Smooth muscle cell (in vitro differentiated cells): ENCODE results near the gene MTUS2. TPM values are rescaled to one million over a fixed set of nuclear protein-coding genes. Genes with fewer than 3 reads are reported as not detected.

Experiments
- DNase-seq: peaks from one replicate; lab custom pipeline; 2025; ENCODE audit not compliant: unreplicated experiment; lab: John Stamatoyannopoulos, UW
- H2AFZ ChIP-seq: fragments of 200-600 bp; sonication (generic); 2 replicates; pipeline ENCODE4 v1.6.0; 2016; ENCODE audit warnings: antibody characterized with exemption, low read depth, mild to moderate bottlenecking
- H3F3A ChIP-seq: fragments of 200-600 bp; sonication (generic); 2 replicates; pipeline ENCODE4 v1.6.0; 2017; ENCODE audit warnings: antibody characterized with exemption, low read depth
- H3K27ac ChIP-seq: fragments of 200-600 bp; sonication (generic); 2 replicates; pipeline ENCODE4 v1.5.1; 2016; ENCODE audit warnings: low read depth, mild to moderate bottlenecking
- H3K27me3 ChIP-seq: fragments of 200-600 bp; sonication (generic); 2 replicates; pipeline ENCODE4 v1.6.1; 2016; ENCODE audit warnings: low read depth, mild to moderate bottlenecking
- H3K36me3 ChIP-seq: fragments of 200-600 bp; sonication (generic); 2 replicates; pipeline ENCODE4 v1.5.1; 2016; ENCODE audit warnings: low read depth
- H3K4me1 ChIP-seq: fragments of 200-600 bp; sonication (generic); 2 replicates; pipeline ENCODE4 v1.5.1; 2016; ENCODE audit warnings: low read depth
- H3K4me2 ChIP-seq: fragments of 200-600 bp; sonication (generic); 2 replicates; pipeline ENCODE4 v1.6.0; 2016; ENCODE audit warnings: mild to moderate bottlenecking
- H3K4me3 ChIP-seq: fragments of 200-600 bp; sonication (generic); 2 replicates; pipeline ENCODE4 v1.5.1; 2016; ENCODE audit warnings: mild to moderate bottlenecking
- H3K79me2 ChIP-seq: fragments of 200-600 bp; sonication (generic); 2 replicates; pipeline ENCODE4 v1.6.0; 2016; ENCODE audit warnings: low read depth, mild to moderate bottlenecking
- H3K9ac ChIP-seq: fragments of 200-600 bp; sonication (generic); 2 replicates; pipeline ENCODE4 v1.6.0; 2016; ENCODE audit warnings: low read depth
- H3K9me3 ChIP-seq: fragments of 200-600 bp; sonication (generic); replicated peaks from 2 replicates; pipeline ENCODE4 v1.5.1; 2016; ENCODE audit warnings: low read depth
- H4K20me1 ChIP-seq: fragments of 200-600 bp; sonication (generic); 2 replicates; pipeline ENCODE4 v1.6.0; 2016; ENCODE audit warnings: low read depth
- CTCF ChIP-seq: fragments of 200-600 bp; sonication (generic); IDR thresholded peaks from 2 replicates; pipeline ENCODE4 v1.5.1; 2017; ENCODE audit warnings: borderline replicate concordance, mild to moderate bottlenecking, antibody characterized with exemption; ENCODE audit not compliant: insufficient read depth, poor library complexity, severe bottlenecking
- WGBS: methylation state at CpG from one replicate; pipeline ENCODE4 v1.1.7; 2016; ENCODE audit warnings: low lambda C conversion rate; 5-methylcytosine and 5-hydroxymethylcytosine counted together
- polyA plus RNA-seq: library from polyadenylated mRNA; unstranded; fragments of >200 nt; fragmentation: Nextera tagmentation; extraction: Ambion mirVana; gene quantifications from 2 replicates; pipeline ENCODE4 v1.2.1, GENCODE V29; 2016
- total RNA-seq: library from RNA; depleted of rRNA; stranded (reverse); fragments of >200 nt; gene quantifications from 2 replicates; pipeline ENCODE4 v1.2.3, GENCODE V29; 2014

MTUS2 gene
- total and polyA plus RNA-seq, 2 experiments from 2014 or later = 0.06 to 0.63 TPM

GRCh38 chr13:29516012-29516411 is 695.9 kb downstream of the MTUS2 start:
- Histone ChIP-seq H3K36me3 (no peaks in the 10 kb centered on the region), H3K27me3 (no peaks in the 10 kb centered on the region), H3K9me3 (no peaks in the 10 kb centered on the region), H3K27ac (no peak overlapping the region), H3F3A (no peaks in the 10 kb centered on the region), H3K9ac (no peak overlapping the region), H3K4me1 (no peaks in the 10 kb centered on the region), H3K79me2 (no peaks in the 10 kb centered on the region), H3K4me3 (no peak overlapping the region), H4K20me1 (no peaks in the 10 kb centered on the region), H3K4me2 (no peak overlapping the region), H2AFZ (no peak overlapping the region)
- WGBS = 96% methylated on average over 11 of the region's 11 CpGs
- TF ChIP-seq CTCF = no peak
- DNase-seq = no peak

GRCh38 chr13:29516880-29517279 is 696.7 kb downstream of the MTUS2 start:
- no peaks in the 10 kb centered on the region for H4K20me1 ChIP-seq

GRCh38 chr13:29519921-29520320 is 699.8 kb downstream of the MTUS2 start:
- Histone ChIP-seq H2AFZ (no peak overlapping the region), H3K36me3 (no peaks in the 10 kb centered on the region), H3K9ac (no peak overlapping the region), H3K4me1 (no peaks in the 10 kb centered on the region), H3K27ac (peak overlapping the region; percentile 65), H3K27me3 (no peaks in the 10 kb centered on the region), H3F3A (no peaks in the 10 kb centered on the region), H4K20me1 (no peaks in the 10 kb centered on the region), H3K4me2 (no peak overlapping the region), H3K79me2 (no peaks in the 10 kb centered on the region), H3K9me3 (no peaks in the 10 kb centered on the region), H3K4me3 (no peak overlapping the region)
- no peak for TF ChIP-seq CTCF
- no peak for DNase-seq
- WGBS = 97% methylated on average over 3 of the region's 3 CpGs

More at GRCh38 chr13:29516880-29517279, 696.7 kb downstream of the MTUS2 start:
- 96% methylated on average over 12 of the region's 12 CpGs for whole genome bisulfite sequencing
- H3K4me1 ChIP-seq = no peaks in the 10 kb centered on the region
- no peak for TF ChIP-seq CTCF
- H3K4me2 ChIP-seq = no peak overlapping the region
- H3K27me3 ChIP-seq = no peaks in the 10 kb centered on the region
- no peak overlapping the region for H3K9ac ChIP-seq
- no peak overlapping the region for H3K4me3 ChIP-seq
- no peak overlapping the region for H3K27ac ChIP-seq
- no peak for DNase-seq
- H2AFZ ChIP-seq = no peak overlapping the region
- no peaks in the 10 kb centered on the region for H3F3A ChIP-seq
- no peaks in the 10 kb centered on the region for H3K79me2 ChIP-seq
- H3K36me3 ChIP-seq = no peaks in the 10 kb centered on the region
- H3K9me3 ChIP-seq = no peaks in the 10 kb centered on the region

GRCh38 chr13:29520671-29521070 is 700.5 kb downstream of the MTUS2 start:
- peak overlapping the region; percentile 49 for H3K4me2 ChIP-seq
- no peaks in the 10 kb centered on the region for H3K4me1 ChIP-seq
- no peaks in the 10 kb centered on the region for H3K36me3 ChIP-seq
- no peaks in the 10 kb centered on the region for H3K9me3 ChIP-seq
- no peak for DNase-seq
- H3K4me3 ChIP-seq = no peak overlapping the region
- H3K27ac ChIP-seq = peak overlapping the region; percentile 65
- no peaks in the 10 kb centered on the region for H3K79me2 ChIP-seq
- 32% methylated on average over 4 of the region's 4 CpGs for WGBS
- H3F3A ChIP-seq = no peaks in the 10 kb centered on the region
- H4K20me1 ChIP-seq = peaks cover 5% of the 10 kb centered on the region
- H3K27me3 ChIP-seq = no peaks in the 10 kb centered on the region
- TF ChIP-seq CTCF = no peak
- no peak overlapping the region for H2AFZ ChIP-seq
- no peak overlapping the region for H3K9ac ChIP-seq
